KG1 (cell line): ENCODE measurements around the gene AP1G2.

Experiments
- DNase-seq: peaks from one replicate; lab custom pipeline; 2025; lab: John Stamatoyannopoulos, UW

Gene AP1G2

DNA sequence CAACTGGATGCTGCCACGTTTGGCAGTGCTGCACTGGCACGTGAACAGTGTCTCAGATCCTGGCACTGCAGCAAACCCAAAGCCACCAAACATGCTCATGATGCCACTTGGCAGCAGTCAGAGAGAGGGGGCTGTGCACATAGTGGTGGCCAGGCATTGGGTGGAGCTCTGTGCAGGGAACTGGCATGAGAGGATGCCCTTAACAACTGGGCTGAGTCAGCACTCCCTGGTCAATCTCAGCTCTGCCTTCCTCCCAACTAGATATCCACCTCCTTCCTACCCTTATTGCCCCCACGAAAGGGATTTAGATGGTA is 53.0 kb downstream of the AP1G2 start:
- no peak for DNase-seq

DNA sequence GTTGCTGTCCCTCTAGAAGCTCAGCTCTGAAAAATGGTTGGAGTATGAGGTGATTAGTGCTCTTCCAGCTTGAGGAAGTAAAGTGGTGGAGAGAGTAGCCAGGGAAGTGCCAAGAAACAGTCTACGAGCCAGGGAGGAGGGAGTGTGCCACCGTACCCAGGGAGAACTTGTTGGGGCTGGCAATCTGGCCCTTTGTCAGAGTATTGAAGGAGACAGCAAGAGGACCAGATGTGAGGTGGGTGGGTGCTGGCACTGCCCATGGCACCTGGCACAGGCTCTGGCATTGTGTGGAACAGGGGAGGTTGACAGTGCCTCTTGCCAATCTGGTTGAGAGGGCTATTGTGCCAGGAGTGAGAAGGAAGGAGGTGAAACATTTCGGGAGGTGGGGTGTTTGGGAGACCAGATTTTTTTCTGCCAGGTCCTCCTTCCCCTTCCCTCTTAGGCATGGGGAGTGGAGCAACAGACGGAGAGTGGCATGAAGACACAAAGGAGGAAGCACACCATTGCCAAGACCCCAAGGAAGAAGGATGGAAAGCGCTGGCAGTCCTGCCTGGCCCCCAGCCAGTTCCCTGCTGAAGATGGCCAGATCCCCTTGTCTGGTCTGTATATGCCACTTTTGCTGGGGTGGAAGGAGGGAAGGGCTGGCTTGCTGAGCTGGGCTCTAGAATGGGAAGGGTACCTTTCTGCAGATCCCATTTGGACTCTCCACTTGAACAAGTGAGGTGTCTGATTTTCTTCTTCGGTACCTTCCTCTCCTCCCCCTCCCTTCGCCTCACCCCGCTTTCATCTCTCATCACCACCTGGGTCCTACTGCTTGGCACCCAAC is 53.6 kb downstream of the AP1G2 start:
- no peak for DNase-seq

DNA sequence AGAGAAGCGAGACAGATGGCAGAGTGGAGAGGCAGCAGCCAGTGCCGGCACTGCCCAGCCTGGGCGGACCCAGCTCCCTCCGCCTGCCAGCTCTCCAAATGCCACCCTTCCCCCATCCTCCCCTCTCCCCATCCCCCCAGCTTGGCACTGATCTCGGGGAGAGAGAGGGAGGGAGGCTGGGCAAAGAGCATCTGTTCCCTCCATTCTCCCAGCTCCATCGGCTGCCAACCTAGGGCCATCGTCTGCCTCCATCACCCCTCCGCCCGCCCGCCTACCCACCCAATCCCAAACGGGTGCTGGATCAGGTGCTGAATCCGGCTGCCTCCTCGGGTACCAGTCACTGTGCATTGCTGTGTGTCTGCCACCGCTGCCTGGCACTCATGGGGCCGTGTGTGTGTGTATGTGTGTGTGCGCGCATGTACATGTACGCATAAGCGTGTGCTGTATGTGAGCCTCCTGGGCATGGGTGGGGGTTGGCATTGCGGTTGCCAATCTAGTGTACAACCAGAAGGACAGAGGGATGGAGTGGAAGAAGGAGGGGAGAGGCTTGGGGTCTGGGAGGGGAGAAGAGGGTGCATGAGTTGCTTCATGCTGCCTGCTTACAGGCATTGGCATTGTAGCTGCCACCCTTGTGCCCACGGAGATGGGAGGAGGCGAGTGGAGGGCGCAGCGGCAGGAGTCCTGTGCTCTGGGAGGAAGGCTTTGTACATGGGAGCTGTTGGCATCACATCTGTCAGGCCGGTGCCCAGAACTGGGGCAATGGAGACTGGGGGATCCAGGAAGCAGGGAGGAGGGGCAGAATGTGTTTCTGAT is 54.4 kb downstream of the AP1G2 start:
- DNase-seq, result no peak

DNA sequence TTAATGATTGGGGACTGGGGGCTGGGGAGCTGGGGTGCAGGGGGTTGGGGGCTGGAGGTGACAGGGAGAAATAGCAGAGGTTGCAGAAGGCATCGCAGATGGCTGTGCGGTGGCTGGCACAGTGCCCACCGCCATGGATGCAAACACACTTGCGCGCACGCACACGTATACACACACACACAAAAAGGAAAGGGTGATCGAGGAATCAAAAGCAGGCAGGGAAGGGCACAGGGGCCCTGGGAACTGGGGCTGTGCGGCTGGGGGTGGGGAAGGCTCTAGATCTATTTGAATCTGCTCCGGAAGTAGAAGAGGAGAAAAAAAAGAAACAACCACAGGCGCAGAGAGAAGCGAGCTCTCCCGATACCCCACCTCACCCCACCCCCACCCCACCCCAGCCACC is 55.4 kb downstream of the AP1G2 start:
- DNase-seq, result no peak
